ENCODE measurements around the gene MTHFD1. TPM values are rescaled to one million over a fixed set of nuclear protein-coding genes. Genes with fewer than 3 reads are reported as not detected.

The MTHFD1 gene
- 104 to 117 TPM (median 111 TPM) in 5 replicates for total RNA-seq (2022; extraction: Qiagen RNA extraction)

DNA sequence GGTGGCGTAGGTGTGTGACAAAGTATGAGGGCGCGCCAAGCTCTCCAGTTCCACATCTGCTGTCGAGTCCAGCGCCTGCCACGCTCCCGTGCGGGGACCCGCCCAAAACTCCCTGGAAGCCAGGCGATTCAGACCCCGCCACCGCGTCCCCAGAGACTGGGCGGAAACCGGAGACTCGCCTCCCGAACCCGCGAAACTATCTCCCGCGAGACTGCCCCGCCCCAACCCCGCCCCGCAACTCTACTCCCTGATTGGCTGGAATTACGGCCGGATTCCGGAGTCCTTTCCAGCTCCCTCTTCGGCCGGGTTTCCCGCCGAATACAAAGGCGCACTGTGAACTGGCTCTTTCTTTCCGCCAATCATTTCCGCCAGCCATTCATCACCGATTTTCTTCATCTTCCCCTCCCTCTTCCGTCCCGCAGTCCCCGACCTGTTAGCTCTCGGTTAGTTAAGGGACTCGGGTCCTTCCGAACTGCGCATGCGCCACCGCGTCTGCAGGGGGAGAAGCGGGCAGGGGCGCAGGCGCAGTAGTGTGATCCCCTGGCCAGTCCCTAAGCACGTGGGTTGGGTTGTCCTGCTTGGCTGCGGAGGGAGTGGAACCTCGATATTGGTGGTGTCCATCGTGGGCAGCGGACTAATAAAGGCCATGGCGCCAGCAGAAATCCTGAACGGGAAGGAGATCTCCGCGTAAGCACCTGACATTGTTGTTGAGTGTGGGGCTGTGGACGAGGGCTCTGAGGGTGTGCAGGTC lies at the start of gene MTHFD1:
MTHFD1 (plus strand) TSS at position 572 of the 751 bp plus-strand sequence; CDS start at position 647, 75 bp downstream.

DNA sequence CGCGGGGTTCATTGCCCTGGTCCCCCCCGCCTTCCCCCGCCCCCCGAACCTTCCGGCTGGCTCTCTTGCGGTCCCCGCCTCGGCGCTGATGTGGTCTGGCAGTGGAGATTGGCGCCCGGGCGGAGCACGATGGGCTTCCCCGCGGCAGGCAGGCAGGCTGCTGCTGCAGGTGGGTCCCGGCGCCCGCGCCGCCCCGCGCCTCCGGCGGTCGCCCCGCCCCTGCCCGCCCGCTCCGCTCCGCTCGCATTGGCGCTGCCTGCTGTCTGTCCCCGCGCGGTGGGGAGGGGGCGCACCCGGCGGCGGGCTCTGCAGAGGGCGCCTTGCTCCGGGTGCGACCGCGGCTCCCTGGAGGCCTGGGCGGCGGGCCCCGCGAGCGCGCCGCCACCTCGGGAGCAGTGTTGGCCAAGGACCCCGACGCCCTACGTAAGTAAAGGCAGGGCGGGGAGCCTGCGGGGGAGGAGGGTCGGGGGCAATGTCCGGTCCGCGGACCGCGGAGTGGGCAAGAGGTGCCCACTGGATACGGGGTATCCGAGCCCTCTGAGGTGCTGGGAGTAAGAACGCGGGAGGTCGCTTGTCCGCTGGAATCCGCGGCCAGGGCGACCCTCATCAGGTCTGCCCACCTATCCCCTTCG lies 77.2 kb downstream of the MTHFD1 start, which contains the start of gene AKAP5:
AKAP5 (plus strand) TSS at position 309 of the 632 bp plus-strand sequence. CDS start 2,896 bp downstream, outside the sequence.

DNA sequence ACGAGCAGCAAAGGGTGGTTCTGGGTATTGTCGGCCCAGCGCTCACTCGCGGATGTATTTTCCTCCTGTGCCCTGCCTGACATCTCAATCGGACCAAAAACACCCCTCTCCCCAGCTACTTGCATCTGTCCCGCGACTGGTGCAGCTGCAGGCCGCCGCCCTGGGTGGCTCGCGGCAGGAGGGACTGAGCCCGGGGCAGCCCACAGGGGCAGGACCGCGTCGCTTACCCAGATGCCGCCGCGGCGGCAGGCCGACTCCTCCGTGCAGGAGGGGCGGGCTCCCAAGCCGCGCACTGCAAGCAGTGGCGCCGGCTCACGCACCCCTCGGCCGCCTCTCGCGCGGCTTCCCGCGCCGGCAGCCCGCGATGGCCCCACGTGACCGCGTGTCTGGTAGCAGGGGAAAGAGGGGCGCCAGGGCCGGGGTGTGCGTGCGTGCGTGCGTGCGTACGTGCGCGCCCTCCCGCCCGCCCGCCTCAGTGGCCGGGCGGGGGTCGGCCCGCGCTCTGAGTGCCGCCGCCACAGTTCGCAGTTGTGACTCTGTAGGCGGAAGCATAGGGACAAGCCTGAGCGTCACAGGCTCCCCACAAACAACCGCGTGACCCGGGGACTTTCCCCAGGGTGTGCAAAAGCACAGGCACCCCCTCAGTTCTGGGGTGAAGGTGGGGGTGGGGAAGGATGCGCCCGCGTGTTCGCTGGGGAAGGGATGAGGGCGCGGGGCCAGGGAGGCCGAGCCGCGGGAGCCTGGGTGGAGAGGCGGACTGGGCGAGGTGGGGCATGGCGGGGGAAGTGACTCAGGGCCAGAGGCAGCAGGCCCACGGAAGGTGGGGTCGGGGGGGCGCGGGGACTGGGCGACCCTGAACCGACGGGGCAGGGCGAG lies 115.5 kb downstream of the MTHFD1 start, which contains the start of gene ZBTB25:
ZBTB25 (minus strand) TSS at position 405 of the 876 bp plus-strand sequence. CDS start 13,305 bp downstream, outside the sequence.

DNA sequence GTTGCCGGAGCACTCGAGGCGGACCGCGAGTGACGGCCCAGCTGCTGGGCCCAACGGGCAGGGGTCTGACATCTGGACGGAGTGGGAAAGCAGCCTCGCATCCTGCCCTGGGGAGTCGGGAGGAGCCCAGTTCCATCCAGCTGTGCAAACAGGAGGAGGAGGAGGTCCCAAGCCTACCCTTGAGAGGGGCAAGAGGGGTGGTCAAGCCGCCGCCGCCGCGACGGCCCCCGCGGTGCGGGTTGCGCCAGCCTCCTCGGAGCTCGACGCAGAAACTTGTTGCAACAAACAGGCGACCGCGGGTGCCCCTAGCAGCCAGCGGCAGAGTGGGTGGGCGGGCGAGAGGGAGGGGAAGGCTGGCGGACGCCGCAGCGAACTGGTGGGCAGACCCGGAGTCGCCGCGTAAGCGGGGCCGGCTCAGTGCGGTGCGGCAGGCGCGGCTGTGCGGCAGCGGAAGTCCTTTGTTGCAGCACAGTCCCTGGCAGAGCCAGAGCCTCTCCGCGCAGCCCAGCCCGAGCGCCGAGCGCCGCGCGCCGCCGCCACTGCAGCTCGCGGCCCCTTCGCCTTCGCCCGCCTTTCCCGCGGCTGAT lies 116.2 kb downstream of the MTHFD1 start, which contains the start of gene ZBTB1:
ZBTB1 (plus strand) TSS at position 461 of the 587 bp plus-strand sequence. CDS start 16,735 bp downstream, outside the sequence.

Other genes starting within 250 kb of the MTHFD1 start
- 0.05 to 0.20 TPM (median 0.06 TPM) in 5 replicates for gene ESR2, start 94.0 kb upstream of the MTHFD1 start, total RNA-seq (2022; extraction: Qiagen RNA extraction)
- gene AKAP5, start 77.1 kb downstream of the MTHFD1 start, total RNA-seq (2022; extraction: Qiagen RNA extraction) = 0.35 to 0.46 TPM (median 0.41 TPM) in 5 replicates
- gene ZBTB25, start 115.5 kb downstream of the MTHFD1 start, total RNA-seq (2022; extraction: Qiagen RNA extraction) = 4.2 to 6.8 TPM (median 5.6 TPM) in 5 replicates
- gene ZBTB1, start 116.4 kb downstream of the MTHFD1 start, total RNA-seq (2022; extraction: Qiagen RNA extraction) = 20.4 to 23.8 TPM (median 21.8 TPM) in 5 replicates
- gene HSPA2, start 152.4 kb downstream of the MTHFD1 start, total RNA-seq (2022; extraction: Qiagen RNA extraction) = 31.4 to 37.2 TPM (median 32.7 TPM) in 5 replicates
- 0.20 to 0.45 TPM (median 0.30 TPM) in 5 replicates for gene PPP1R36, start 161.6 kb downstream of the MTHFD1 start, total RNA-seq (2022; extraction: Qiagen RNA extraction)

Data from A549 treated with Mapracorat at 1 μM for 4 hours (cell line).